Endothelial cell of umbilical vein (primary cell): ENCODE results near the gene CHST12. TPM values are rescaled to one million over a fixed set of nuclear protein-coding genes. Genes with fewer than 3 reads are reported as not detected.

Experiments
- BruUV-seq: library from RNA; stranded (reverse); fragments of 400-500 nt; replicated peaks from 2 replicates; lab custom pipeline; 2021; lab: Mats Ljungman, UMichigan
- CTCF ChIA-PET: fragments of 300-600, 350-600 bp; sonication (Branson Sonifier 250); formaldehyde crosslinking; loops from one replicate; lab custom pipeline; 2021; ENCODE audit warnings: antibody characterized with exemption, inconsistent platforms; lab: Charles Lee
- POLR2A ChIA-PET: fragments of 300-600, 350-600 bp; sonication (Branson Sonifier 250); formaldehyde crosslinking; loops from one replicate; lab custom pipeline; 2021; ENCODE audit warnings: antibody characterized with exemption, inconsistent platforms; lab: Charles Lee
- DNase-seq: peaks from one replicate; pipeline ENCODE4 v3.0.0-alpha.2; 2011; ENCODE audit warnings: low read depth, low spot score
- FAIRE-seq: peaks from 2 replicates; lab custom pipeline; 2011; peaks lifted over from hg19 to GRCh38; lab: Jason Lieb, UNC
- H2AFZ ChIP-seq: 2 replicates; pipeline ENCODE4 v1.6.0; 2012; ENCODE audit warnings: low read depth, low read length, control low read depth, inconsistent platforms
- H3K27ac ChIP-seq: 2 replicates; pipeline ENCODE4 v1.5.1; 2011; ENCODE audit warnings: low read depth, mild to moderate bottlenecking, control low read depth, low read length, moderate library complexity; ENCODE audit not compliant: insufficient read depth
- H3K27me3 ChIP-seq, 2 experiments: 2 replicates each; pipeline versions ENCODE4 v1.6.0 to v1.6.1; 2011; ENCODE audit warnings: low read length in 2 of 2, mixed read lengths in 1 of 2; ENCODE audit not compliant: control insufficient read depth in 2 of 2, insufficient read depth in 2 of 2
- H3K36me3 ChIP-seq, 2 experiments: 2 replicates in 1 of 2; 3 replicates in 1 of 2; pipeline ENCODE4 v1.5.1; 2011; ENCODE audit warnings: low read length in 2 of 2, mild to moderate bottlenecking in 1 of 2, moderate library complexity in 1 of 2; ENCODE audit not compliant: control insufficient read depth in 2 of 2, insufficient read depth in 2 of 2; ENCODE audit errors: extremely low read depth in 1 of 2
- H3K4me1 ChIP-seq: 3 replicates; pipeline ENCODE4 v1.5.1; 2011; ENCODE audit warnings: mild to moderate bottlenecking, low read length; ENCODE audit not compliant: control insufficient read depth, insufficient read depth; ENCODE audit errors: extremely low read depth
- H3K4me2 ChIP-seq: 2 replicates; pipeline ENCODE4 v1.6.1; 2011; ENCODE audit warnings: low read length, control low read depth, mixed read lengths; ENCODE audit not compliant: insufficient read depth
- H3K4me3 ChIP-seq, 3 experiments: fragments of 200-600 bp in 1 of 3; sonication (generic), shearing (Covaris generic) in 1 of 3; replicated peaks in 1 of 3; 2 replicates each; pipeline ENCODE4 v1.5.1; 2011 to 2016; ENCODE audit warnings: control low read depth in 3 of 3, low read length in 3 of 3, mild to moderate bottlenecking in 2 of 3, inconsistent platforms in 1 of 3, low read depth in 1 of 3, moderate library complexity in 1 of 3; ENCODE audit not compliant: insufficient read depth in 1 of 3
- H3K79me2 ChIP-seq: 2 replicates; pipeline ENCODE4 v1.6.0; 2012; ENCODE audit warnings: low read length, inconsistent platforms; ENCODE audit not compliant: control insufficient read depth, insufficient read depth
- H3K9ac ChIP-seq: replicated peaks from 2 replicates; pipeline ENCODE3; 2011; ENCODE audit warnings: low read length, control low read depth; ENCODE audit not compliant: insufficient read depth; ENCODE audit errors: extremely low read depth
- H3K9me1 ChIP-seq: replicated peaks from 3 replicates; pipeline ENCODE4 v1.6.0; 2011; ENCODE audit warnings: mild to moderate bottlenecking, low read length; ENCODE audit not compliant: control insufficient read depth, insufficient read depth; ENCODE audit errors: extremely low read depth
- H3K9me3 ChIP-seq: replicated peaks from 2 replicates; pipeline ENCODE4 v1.5.1; 2012; ENCODE audit warnings: low read length, inconsistent platforms; ENCODE audit not compliant: control insufficient read depth, insufficient read depth
- H4K20me1 ChIP-seq: replicated peaks from 2 replicates; pipeline ENCODE3; 2011; ENCODE audit warnings: mild to moderate bottlenecking, low read length; ENCODE audit not compliant: control insufficient read depth, insufficient read depth; ENCODE audit errors: extremely low read depth
- EZH2 ChIP-seq: IDR thresholded peaks from 2 replicates; pipeline ENCODE4 v1.6.1; 2012; ENCODE audit warnings: borderline replicate concordance, low read depth, mild to moderate bottlenecking, moderate library complexity, low read length, inconsistent platforms; ENCODE audit not compliant: severe bottlenecking
- GATA2 ChIP-seq: IDR thresholded peaks from 2 replicates; pipeline ENCODE4 v1.7.0; 2011; ENCODE audit warnings: low read depth, mild to moderate bottlenecking, moderate library complexity, mixed read lengths, low read length; ENCODE audit not compliant: insufficient read length, insufficient read depth
- JUN ChIP-seq: IDR thresholded peaks from 2 replicates; pipeline ENCODE4 v1.6.1; 2011; ENCODE audit warnings: borderline replicate concordance, low read depth; ENCODE audit not compliant: insufficient read length, insufficient read depth
- MYC ChIP-seq: IDR thresholded peaks from one replicate; pipeline ENCODE4 v1.6.1; 2011; ENCODE audit warnings: mild to moderate bottlenecking, low read depth, low read length
- POLR2A ChIP-seq: IDR thresholded peaks from 2 replicates; pipeline ENCODE4 v1.6.1; 2012; ENCODE audit warnings: low read depth, mild to moderate bottlenecking, control low read depth, low read length
- POLR2AphosphoS5 ChIP-seq: IDR thresholded peaks from 2 replicates; pipeline ENCODE4 v1.6.1; 2012; ENCODE audit warnings: low read depth, mild to moderate bottlenecking, control low read depth, low read length, moderate library complexity; ENCODE audit not compliant: insufficient read depth
- dilution Hi-C: fragments of 300-500 bp; cut with MboI; formaldehyde crosslinking; loops from one replicate; pipeline ENCODE4 v1.15.0; 2019; ENCODE audit warnings: low sequenced_read_pairs; ENCODE audit not compliant: extremely low pct_ligation_motif_present
- intact Hi-C: fragments of 100-400 bp; cut with micrococcal nuclease; formaldehyde crosslinking; loops from one replicate; pipeline ENCODE4 v1.10.0; 2022
- polyA plus RNA-seq, 4 experiments: library from polyadenylated mRNA; depleted of rRNA in 3 of 4; stranded (reverse) in 3 of 4; unstranded in 1 of 4; fragments of >200 nt; gene quantifications; 2 replicates each; pipeline versions ENCODE4 v1.2.1 to v1.2.3, GENCODE V29; 2011 to 2012; ENCODE audit warnings: missing spikeins in 1 of 4
- total RNA-seq: library from RNA; stranded (reverse); gene quantifications from 2 replicates; pipeline ENCODE4 v1.2.3, GENCODE V29; 2021
- TF ChIP-seq, protein P1 (sequence below): IDR thresholded peaks from 2 replicates; pipeline ENCODE4 v1.6.1; 2011; ENCODE audit not compliant: insufficient read depth, insufficient read length
- TF ChIP-seq, protein P2 (sequence below), 2 donors: IDR thresholded peaks; 1 replicate in 1 of 2; 2 replicates in 1 of 2; pipeline ENCODE4 v1.5.1; 2011; ENCODE audit warnings: low read length in 2 of 2, mild to moderate bottlenecking in 2 of 2, moderate library complexity in 2 of 2, control low read depth in 1 of 2, inconsistent platforms in 1 of 2, low read depth in 1 of 2; ENCODE audit not compliant: insufficient read depth in 1 of 2; ENCODE audit errors: extremely low read depth in 1 of 2

The CHST12 gene
- total and polyA plus RNA-seq, 2 donors (not counting 3 experiments of a cell fraction or from before 2014, with no cell fraction given) = 30.2 to 52.6 TPM

DNA sequence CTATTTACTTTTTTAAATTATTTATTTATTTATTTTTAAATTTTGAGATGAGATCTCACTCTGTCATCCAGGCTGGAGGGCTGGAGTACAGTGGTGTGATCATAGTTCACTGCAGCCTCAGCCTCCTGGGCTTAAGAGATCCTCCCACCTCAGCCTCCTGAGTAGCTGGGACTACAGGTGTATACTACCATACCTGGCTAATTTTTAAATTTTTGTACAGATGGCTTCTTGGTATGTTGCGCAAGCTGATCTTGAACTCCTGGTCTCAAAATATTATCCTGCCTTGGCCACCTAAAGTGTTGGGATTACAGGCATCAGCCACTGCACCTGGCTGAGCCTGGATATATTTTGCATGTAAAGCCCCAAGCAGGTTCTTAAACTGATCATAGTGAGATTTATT, 7.6 kb downstream of the CHST12 start:
- no peaks in the 10 kb centered on the region for H4K20me1 ChIP-seq
- dilution Hi-C loops (no loop called here), intact Hi-C loops (no loop called here)
- DNase-seq (no peak), FAIRE-seq (no peak)
- no peaks in the 10 kb centered on the region for H3K27me3 ChIP-seq
- no peaks in the 10 kb centered on the region for H3K9me1 ChIP-seq
- no peak overlapping the region for H3K27ac ChIP-seq
- H2AFZ ChIP-seq = no peak overlapping the region
- BruUV-seq = no TSS peak
- peaks cover 2% of the 10 kb centered on the region for H3K79me2 ChIP-seq
- TF ChIP-seq JUN (no peak), EZH2 (no peak), MYC (no peak), POLR2AphosphoS5 (no peak), POLR2A (no peak), GATA2 (no peak)
- TF ChIP-seq, protein P1, sequence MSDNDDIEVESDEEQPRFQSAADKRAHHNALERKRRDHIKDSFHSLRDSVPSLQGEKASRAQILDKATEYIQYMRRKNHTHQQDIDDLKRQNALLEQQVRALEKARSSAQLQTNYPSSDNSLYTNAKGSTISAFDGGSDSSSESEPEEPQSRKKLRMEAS = no peak
- TF ChIP-seq, protein P2, sequence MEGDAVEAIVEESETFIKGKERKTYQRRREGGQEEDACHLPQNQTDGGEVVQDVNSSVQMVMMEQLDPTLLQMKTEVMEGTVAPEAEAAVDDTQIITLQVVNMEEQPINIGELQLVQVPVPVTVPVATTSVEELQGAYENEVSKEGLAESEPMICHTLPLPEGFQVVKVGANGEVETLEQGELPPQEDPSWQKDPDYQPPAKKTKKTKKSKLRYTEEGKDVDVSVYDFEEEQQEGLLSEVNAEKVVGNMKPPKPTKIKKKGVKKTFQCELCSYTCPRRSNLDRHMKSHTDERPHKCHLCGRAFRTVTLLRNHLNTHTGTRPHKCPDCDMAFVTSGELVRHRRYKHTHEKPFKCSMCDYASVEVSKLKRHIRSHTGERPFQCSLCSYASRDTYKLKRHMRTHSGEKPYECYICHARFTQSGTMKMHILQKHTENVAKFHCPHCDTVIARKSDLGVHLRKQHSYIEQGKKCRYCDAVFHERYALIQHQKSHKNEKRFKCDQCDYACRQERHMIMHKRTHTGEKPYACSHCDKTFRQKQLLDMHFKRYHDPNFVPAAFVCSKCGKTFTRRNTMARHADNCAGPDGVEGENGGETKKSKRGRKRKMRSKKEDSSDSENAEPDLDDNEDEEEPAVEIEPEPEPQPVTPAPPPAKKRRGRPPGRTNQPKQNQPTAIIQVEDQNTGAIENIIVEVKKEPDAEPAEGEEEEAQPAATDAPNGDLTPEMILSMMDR (IDR thresholded peaks at IDR 0.05; ENCODE audit: extremely low read depth in 1 of 2, insufficient read depth in 1 of 2, low read depth in 1 of 2, low read length in 2 of 2) = no peak
- no peak overlapping the region for H3K4me2 ChIP-seq
- peaks cover 45% of the 10 kb centered on the region for H3K4me1 ChIP-seq
- POLR2A ChIA-PET = no interaction called here
- H3K9me3 ChIP-seq = no peaks in the 10 kb centered on the region
- no peak overlapping the region for H3K4me3 ChIP-seq
- CTCF ChIA-PET = interaction anchor here (2.7 kb wide), 1 partner anchor 58 kb away, joined by 20 read pairs; no protein-coding TSS in a partner anchor
- no peak overlapping the region for H3K9ac ChIP-seq
- no peaks in the 10 kb centered on the region for H3K36me3 ChIP-seq
